PC-9 (cell line): ENCODE results near the gene GTF3C6. TPM values are rescaled to one million over a fixed set of nuclear protein-coding genes. Genes with fewer than 3 reads are reported as not detected.

ENCODE experiments used
- BruUV-seq: library from RNA; stranded (reverse); fragments of 400-500 nt; replicated peaks from 2 replicates; lab custom pipeline; 2021; lab: Mats Ljungman, UMichigan
- CTCF ChIA-PET: fragments of 300-600 bp; sonication (Branson Sonifier 250); formaldehyde crosslinking; loops from one replicate; lab custom pipeline; 2022; ENCODE audit warnings: antibody characterized with exemption; lab: Charles Lee
- POLR2A ChIA-PET: fragments of 300-600 bp; sonication (Branson Sonifier 250); formaldehyde crosslinking; loops from one replicate; lab custom pipeline; 2022; ENCODE audit warnings: antibody characterized with exemption; ENCODE audit not compliant: unreplicated experiment; lab: Charles Lee
- DNase-seq, 2 experiments: peaks; one replicate each; pipeline versions ENCODE4 v3.0.0 to v3.0.0-alpha.2; 2015 to 2022; ENCODE audit warnings: mixed read lengths in 1 of 2
- H2AFZ ChIP-seq: fragments of 200-600 bp; sonication (generic); 2 replicates; pipeline ENCODE4 v1.8.1; 2017; ENCODE audit warnings: antibody characterized with exemption
- H3F3A ChIP-seq: fragments of 200-600 bp; sonication (generic); 2 replicates; pipeline ENCODE4 v1.8.1; 2017; ENCODE audit warnings: antibody characterized with exemption, mild to moderate bottlenecking, low read depth; ENCODE audit not compliant: insufficient read depth
- H3K27ac ChIP-seq: fragments of 200-600 bp; sonication (generic); 2 replicates; pipeline ENCODE4 v1.6.1; 2016; ENCODE audit warnings: mixed run types
- H3K27me3 ChIP-seq: fragments of 200-600 bp; sonication (generic); 2 replicates; pipeline ENCODE4 v1.6.1; 2016; ENCODE audit warnings: low read depth, mixed run types; ENCODE audit not compliant: insufficient read depth
- H3K36me3 ChIP-seq: fragments of 200-600 bp; sonication (generic); 2 replicates; pipeline ENCODE4 v1.6.1; 2016; ENCODE audit warnings: low read depth, mixed run types
- H3K4me1 ChIP-seq: fragments of 200-600 bp; sonication (generic); replicated peaks from 2 replicates; pipeline ENCODE4 v1.6.1; 2016; ENCODE audit warnings: mixed run types; ENCODE audit not compliant: insufficient read depth
- H3K4me2 ChIP-seq: fragments of 200-600 bp; sonication (generic); 2 replicates; pipeline ENCODE4 v1.6.1; 2017; ENCODE audit warnings: mixed run types
- H3K4me3 ChIP-seq: fragments of 200-600 bp; sonication (generic); 2 replicates; pipeline ENCODE4 v1.6.1; 2016; ENCODE audit warnings: mixed run types
- H3K79me2 ChIP-seq: fragments of 200-600 bp; sonication (generic); 2 replicates; pipeline ENCODE4 v1.6.1; 2017; ENCODE audit warnings: low read depth, mixed run types
- H3K9me2 ChIP-seq: fragments of 200-600 bp; sonication (generic); 2 replicates; pipeline ENCODE4 v1.8.1; 2017; ENCODE audit warnings: mild to moderate bottlenecking; ENCODE audit not compliant: insufficient read depth
- H3K9me3 ChIP-seq: fragments of 200-600 bp; sonication (generic); 2 replicates; pipeline ENCODE4 v1.8.1; 2016; ENCODE audit warnings: low read depth; ENCODE audit not compliant: insufficient read depth
- H4K20me1 ChIP-seq: fragments of 200-600 bp; sonication (generic); 2 replicates; pipeline ENCODE4 v1.8.1; 2017; ENCODE audit not compliant: insufficient read depth
- EZH2 ChIP-seq: fragments of 200-600 bp; sonication (generic); IDR thresholded peaks from 2 replicates; pipeline ENCODE4 v1.8.0; 2017; ENCODE audit warnings: antibody characterized with exemption, low read depth
- intact Hi-C: fragments of 100-400 bp; cut with micrococcal nuclease; formaldehyde crosslinking; loops from one replicate; pipeline ENCODE4 v1.10.0; 2022; ENCODE audit not compliant: unreplicated experiment
- total RNA-seq: library from RNA; stranded (reverse); gene quantifications from 2 replicates; pipeline ENCODE4 v1.2.3, GENCODE V29; 2021
- TF ChIP-seq, protein P1 (sequence below): fragments of 200-600 bp; sonication (generic); conservative IDR thresholded peaks from 2 replicates; pipeline ENCODE4 v1.6.1; 2017; ENCODE audit warnings: mixed run types, antibody characterized with exemption, mild to moderate bottlenecking, moderate library complexity

The GTF3C6 gene
- total RNA-seq, 1 experiment from 2014 or later = 28.5 TPM

DNA sequence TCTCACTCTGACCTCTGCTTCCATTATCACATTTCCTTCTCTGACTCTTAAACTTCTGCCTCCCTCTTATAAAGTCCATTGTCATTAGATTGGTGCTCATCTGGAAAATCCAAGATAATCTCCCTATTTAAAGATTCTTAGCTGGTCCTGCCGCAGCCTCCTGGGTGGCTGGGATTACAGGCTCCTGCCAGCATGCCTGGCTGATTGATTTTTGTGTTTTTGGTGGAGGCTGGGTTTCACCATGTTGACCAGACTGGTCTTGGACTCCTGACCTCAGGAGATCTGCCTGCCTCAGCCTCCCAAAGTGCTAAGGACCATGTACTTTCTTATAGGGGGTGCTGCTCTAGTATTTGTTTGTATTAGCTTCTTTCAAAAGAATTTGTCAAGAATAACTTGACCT is 18.1 kb downstream of the GTF3C6 start:
- H3K9me2 ChIP-seq = no peaks in the 10 kb centered on the region
- no peaks in the 10 kb centered on the region; the same call in 1 of the 2 replicates for H4K20me1 ChIP-seq
- H3K27me3 ChIP-seq = no peaks in the 10 kb centered on the region
- TF ChIP-seq EZH2 = no peak
- TF ChIP-seq, protein P1, sequence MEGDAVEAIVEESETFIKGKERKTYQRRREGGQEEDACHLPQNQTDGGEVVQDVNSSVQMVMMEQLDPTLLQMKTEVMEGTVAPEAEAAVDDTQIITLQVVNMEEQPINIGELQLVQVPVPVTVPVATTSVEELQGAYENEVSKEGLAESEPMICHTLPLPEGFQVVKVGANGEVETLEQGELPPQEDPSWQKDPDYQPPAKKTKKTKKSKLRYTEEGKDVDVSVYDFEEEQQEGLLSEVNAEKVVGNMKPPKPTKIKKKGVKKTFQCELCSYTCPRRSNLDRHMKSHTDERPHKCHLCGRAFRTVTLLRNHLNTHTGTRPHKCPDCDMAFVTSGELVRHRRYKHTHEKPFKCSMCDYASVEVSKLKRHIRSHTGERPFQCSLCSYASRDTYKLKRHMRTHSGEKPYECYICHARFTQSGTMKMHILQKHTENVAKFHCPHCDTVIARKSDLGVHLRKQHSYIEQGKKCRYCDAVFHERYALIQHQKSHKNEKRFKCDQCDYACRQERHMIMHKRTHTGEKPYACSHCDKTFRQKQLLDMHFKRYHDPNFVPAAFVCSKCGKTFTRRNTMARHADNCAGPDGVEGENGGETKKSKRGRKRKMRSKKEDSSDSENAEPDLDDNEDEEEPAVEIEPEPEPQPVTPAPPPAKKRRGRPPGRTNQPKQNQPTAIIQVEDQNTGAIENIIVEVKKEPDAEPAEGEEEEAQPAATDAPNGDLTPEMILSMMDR = no peak
- H2AFZ ChIP-seq = no peak overlapping the region
- CTCF ChIA-PET = no interaction called here
- intact Hi-C loops = no loop called here
- POLR2A ChIA-PET = no interaction called here
- H3F3A ChIP-seq = peaks cover 6% of the 10 kb centered on the region
- no peak overlapping the region for H3K4me3 ChIP-seq
- H3K27ac ChIP-seq = no peak overlapping the region
- BruUV-seq = no TSS peak
- H3K4me2 ChIP-seq = no peak overlapping the region
- H3K4me1 ChIP-seq = no peaks in the 10 kb centered on the region
- no peak for DNase-seq
- no peaks in the 10 kb centered on the region for H3K9me3 ChIP-seq
- 0 out of 2 replicates have a peak, but pooled peaks cover 3% of the 10 kb centered on the region for H3K36me3 ChIP-seq
- peaks cover 35% of the 10 kb centered on the region for H3K79me2 ChIP-seq

DNA sequence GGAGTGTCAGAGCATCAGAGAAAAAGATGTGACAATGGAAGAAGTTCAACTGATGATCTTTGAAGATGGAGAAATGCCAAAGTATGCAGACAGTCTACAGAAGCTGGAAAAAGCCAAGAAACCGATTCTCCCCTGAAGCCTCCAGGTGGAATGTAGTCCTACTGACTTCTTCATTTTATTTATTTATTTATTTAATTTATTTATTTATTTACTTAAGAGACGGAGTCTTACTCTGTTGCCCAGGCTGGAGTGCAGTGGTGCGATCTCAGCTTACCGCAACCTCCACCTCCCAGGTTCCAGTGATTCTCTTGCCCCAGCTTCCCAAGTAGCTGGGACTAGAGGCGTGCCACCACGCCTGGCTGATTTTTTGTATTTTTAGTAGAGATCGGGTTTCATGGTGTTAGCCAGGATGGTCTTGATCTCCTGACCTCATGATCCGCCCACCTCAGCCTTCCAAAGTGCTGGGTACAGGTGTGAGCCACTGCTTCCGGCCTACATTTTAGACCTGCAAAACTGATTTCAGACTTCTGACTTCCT is 21.1 kb downstream of the GTF3C6 start:
- CTCF ChIA-PET = no interaction called here
- TF ChIP-seq, protein P1 = no peak
- no peak for TF ChIP-seq EZH2
- no peaks in the 10 kb centered on the region for H3K9me3 ChIP-seq
- H3K27me3 ChIP-seq = no peaks in the 10 kb centered on the region
- H3K79me2 ChIP-seq = peaks cover 65% of the 10 kb centered on the region
- no peak overlapping the region for H3K4me2 ChIP-seq
- BruUV-seq = no TSS peak
- peaks cover 8% of the 10 kb centered on the region; the same call in 1 of the 2 replicates for H4K20me1 ChIP-seq
- no peak for DNase-seq
- peaks cover 6% of the 10 kb centered on the region; the same call in 1 of the 2 replicates for H3K36me3 ChIP-seq
- H3K27ac ChIP-seq = no peak overlapping the region
- peaks cover 9% of the 10 kb centered on the region; the same call in 1 of the 2 replicates for H3K4me1 ChIP-seq
- H3F3A ChIP-seq = peaks cover 6% of the 10 kb centered on the region
- POLR2A ChIA-PET = no interaction called here
- no peak overlapping the region for H2AFZ ChIP-seq
- no peaks in the 10 kb centered on the region for H3K9me2 ChIP-seq
- H3K4me3 ChIP-seq = no peak overlapping the region
- intact Hi-C loops = no loop called here

DNA sequence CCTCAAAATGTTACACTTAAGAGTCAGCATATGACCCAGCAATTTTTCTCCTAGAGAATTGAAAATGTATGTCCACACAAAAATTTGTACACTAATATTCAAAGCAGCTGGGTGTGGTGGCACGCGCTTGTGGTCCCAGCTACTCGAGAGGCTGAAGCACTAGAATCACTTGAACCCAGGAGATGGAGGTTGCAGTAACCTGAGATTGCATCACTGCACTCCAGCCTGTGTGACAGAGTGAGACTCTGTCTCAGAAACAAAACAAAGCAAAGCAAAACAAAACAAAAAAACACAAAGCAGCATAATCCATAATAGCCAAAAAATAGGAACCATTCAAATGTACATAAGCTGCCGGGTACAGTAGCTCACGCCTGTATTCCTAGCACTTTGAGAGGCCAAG is 21.7 kb downstream of the GTF3C6 start:
- intact Hi-C loops = no loop called here
- TF ChIP-seq EZH2 = no peak
- TF ChIP-seq, protein P1 = no peak
- Histone ChIP-seq H3F3A (peaks cover 6% of the 10 kb centered on the region), H3K79me2 (peaks cover 71% of the 10 kb centered on the region), H2AFZ (no peak overlapping the region), H3K27ac (no peak overlapping the region), H3K9me3 (no peaks in the 10 kb centered on the region), H3K4me1 (peaks cover 9% of the 10 kb centered on the region; the same call in 1 of the 2 replicates), H3K4me2 (peak overlapping the region; percentile 97; the same call in 1 of the 2 replicates), H3K27me3 (no peaks in the 10 kb centered on the region), H3K4me3 (peak overlapping the region; percentile 87; the same call in 1 of the 2 replicates), H3K36me3 (peaks cover 11% of the 10 kb centered on the region; the same call in 1 of the 2 replicates), H4K20me1 (peaks cover 13% of the 10 kb centered on the region; the same call in 1 of the 2 replicates), H3K9me2 (no peaks in the 10 kb centered on the region)
- CTCF ChIA-PET = no interaction called here
- POLR2A ChIA-PET = no interaction called here
- no TSS peak for BruUV-seq
- DNase-seq = no peak
